Fibroblast of skin of back (primary cell): ENCODE measurements around the gene PAQR5.
"Not testable (repeated sequence)": the region's sequence is repeated elsewhere in the genome, so short reads cannot be mapped to it uniquely, and the experiment has no call there.

ENCODE experiments used
- DNase-seq: peaks from one replicate; pipeline ENCODE4 v3.0.0-alpha.2; 2013

PAQR5 gene

GRCh38 chr15:69434238-69434637, 135.5 kb downstream of the PAQR5 start:
- DNase-seq = no peak

GRCh38 chr15:69434679-69435078, 136.0 kb downstream of the PAQR5 start:
- DNase-seq = no peak

- DNase-seq = no peak
Observed at GRCh38 chr15:69435985-69436384, 137.3 kb downstream of the PAQR5 start.

- DNase-seq = no peak
Observed at GRCh38 chr15:69436951-69437350, 138.2 kb downstream of the PAQR5 start.

GRCh38 chr15:69439623-69440022, 140.9 kb downstream of the PAQR5 start:
- no peak for DNase-seq

- no peak for DNase-seq
Observed at GRCh38 chr15:69443032-69443611, 144.4 kb downstream of the PAQR5 start.

GRCh38 chr15:69444686-69445085, 146.0 kb downstream of the PAQR5 start:
- DNase-seq = no peak

GRCh38 chr15:69446953-69447352, 148.2 kb downstream of the PAQR5 start:
- no peak for DNase-seq

- not testable (repeated sequence) for DNase-seq
Observed at GRCh38 chr15:69450221-69450620, 151.5 kb downstream of the PAQR5 start.

- DNase-seq = no peak
Observed at GRCh38 chr15:69450968-69451695, 152.4 kb downstream of the PAQR5 start.

- DNase-seq = peak; percentile 21
Observed at GRCh38 chr15:69451951-69452691, 153.4 kb downstream of the PAQR5 start.

- DNase-seq = peak; percentile 94
Observed at GRCh38 chr15:69452692-69453521, 154.2 kb downstream of the PAQR5 start, which contains the start of gene RPLP1. TSS of gene RPLP1 (plus strand) at chr15:69452818. CDS start at chr15:69452949, 131 bp downstream.

- DNase-seq = no peak
Observed at GRCh38 chr15:69454953-69455352, 156.2 kb downstream of the PAQR5 start.

- DNase-seq = no peak
Observed at GRCh38 chr15:69456208-69457166, 157.8 kb downstream of the PAQR5 start.
